IgD-negative memory B cell (primary cell): Measurements from ENCODE around the gene SETDB1. TPM values are rescaled to one million over a fixed set of nuclear protein-coding genes. Genes with fewer than 3 reads are reported as not detected.

Source experiments
- H3K27ac Mint-ChIP-seq, 3 donors: one replicate each; pipeline ENCODE4 v1.8.0; 2020 to 2022; ENCODE audit warnings: mild to moderate bottlenecking in 3 of 3, mixed read lengths in 3 of 3, moderate library complexity in 1 of 3
- H3K27me3 Mint-ChIP-seq: one replicate; pipeline ENCODE4 v1.8.0; 2021; ENCODE audit warnings: mixed read lengths
- H3K36me3 Mint-ChIP-seq: one replicate; pipeline ENCODE4 v1.8.0; 2020; ENCODE audit warnings: mild to moderate bottlenecking, mixed read lengths
- H3K4me1 Mint-ChIP-seq, 3 donors: one replicate each; pipeline ENCODE4 v1.8.0; 2020 to 2022; ENCODE audit warnings: mixed read lengths in 3 of 3, mild to moderate bottlenecking in 1 of 3
- H3K4me3 Mint-ChIP-seq, 4 donors: one replicate each; pipeline ENCODE4 v1.8.0; 2020 to 2022; ENCODE audit warnings: mild to moderate bottlenecking in 4 of 4, mixed read lengths in 4 of 4, moderate library complexity in 3 of 4
- H3K9me3 Mint-ChIP-seq, 3 donors: one replicate each; pipeline ENCODE4 v1.8.0; 2020 to 2021; ENCODE audit warnings: mixed read lengths in 3 of 3, mild to moderate bottlenecking in 1 of 3
- polyA plus RNA-seq: library from polyadenylated mRNA; unstranded; fragments of 300-500 nt; fragmentation: Illumina TruSeq; gene quantifications from one replicate; pipeline ENCODE4 v1.2.3, GENCODE V29; 2021

The SETDB1 gene
- polyA plus RNA-seq, 1 donor from 2014 or later: 19.8 TPM

DNA sequence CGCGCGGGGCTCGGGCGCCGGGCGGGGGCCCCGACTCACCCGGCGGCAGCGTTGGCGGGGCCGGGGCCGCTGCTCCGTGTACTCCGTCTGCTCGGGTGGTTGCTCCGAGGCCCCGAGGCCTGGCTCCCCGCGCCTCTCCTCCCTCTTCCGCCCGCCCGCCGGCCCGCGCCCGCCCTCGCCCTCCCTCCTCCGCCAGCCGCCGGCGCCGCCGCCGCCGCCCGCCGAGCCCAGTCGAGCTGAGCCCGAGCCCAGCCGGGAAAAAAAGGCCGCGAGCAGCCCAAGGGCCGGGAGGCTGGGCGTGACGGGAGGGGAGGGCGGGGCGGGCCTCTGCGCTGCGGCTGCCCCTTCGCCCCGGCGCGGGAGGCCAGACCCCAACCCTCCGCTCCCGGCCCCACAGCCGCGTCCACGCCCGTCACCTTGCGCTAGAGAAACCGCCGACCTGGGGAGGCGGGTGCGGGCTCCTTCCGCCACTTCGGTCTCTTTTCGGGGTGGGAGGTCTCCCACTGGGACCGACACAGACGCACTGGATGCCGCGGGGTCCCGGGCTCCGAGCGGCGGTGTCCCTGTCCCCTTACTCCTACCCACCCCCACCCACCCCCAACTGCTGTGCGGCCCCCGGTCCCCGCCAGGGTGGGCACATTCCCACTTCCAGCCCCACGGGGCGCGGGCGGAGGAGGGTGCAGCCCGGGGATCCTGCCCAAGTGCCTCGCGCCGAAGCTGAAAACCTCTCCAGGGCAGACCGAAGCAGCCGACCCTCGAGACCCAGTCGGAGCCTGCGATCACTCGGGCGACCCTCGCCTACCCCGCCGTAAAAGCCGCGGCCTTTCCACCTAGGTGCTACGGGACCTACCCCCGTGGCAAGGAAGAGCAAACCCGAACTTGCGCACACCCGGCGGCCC, 48.7 kb downstream of the SETDB1 start, which contains the start of gene CERS2:
Gene CERS2, minus strand, starts transcription at position 256 of the 899 bp plus-strand sequence. CDS start 5,745 bp downstream, outside the sequence.
- Mint-ChIP-seq H3K9me3 (no peaks in the 10 kb centered on the region), H3K27ac (peak within 1 kb of the TSS; percentile 71 to 94 (median 92)), H3K27me3 (no peaks in the 10 kb centered on the region)

DNA sequence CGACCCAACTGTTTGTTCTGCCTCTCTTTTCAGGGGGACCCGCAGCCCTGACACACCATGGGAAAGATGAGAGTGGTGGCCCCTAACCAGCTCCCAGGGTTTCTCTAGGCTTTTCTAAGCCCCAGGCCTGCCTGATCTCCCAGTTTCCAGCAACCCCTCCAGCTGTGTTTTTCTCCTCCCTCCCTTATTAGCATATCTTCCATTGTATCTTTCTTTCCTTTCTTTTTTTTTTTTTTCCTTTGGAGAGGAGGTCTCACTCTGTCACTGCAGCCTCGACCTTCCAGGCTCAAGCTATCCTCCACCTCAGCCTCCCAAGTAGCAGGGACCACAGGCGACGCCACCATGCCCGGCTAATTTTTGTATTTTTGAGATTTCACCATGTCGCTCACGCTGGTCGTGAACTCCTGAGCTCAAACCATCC, 50.2 kb downstream of the SETDB1 start:
- H3K4me3 Mint-ChIP-seq: peak overlapping the region; percentile 71 to 92 (median 87)
- no peaks in the 10 kb centered on the region for H3K36me3 Mint-ChIP-seq
- H3K9me3 Mint-ChIP-seq: no peaks in the 10 kb centered on the region
- H3K27ac Mint-ChIP-seq: peak overlapping the region in 2 of 3 donors; percentile 78 to 86
- peaks cover 38 to 42% (median 41%) of the 10 kb centered on the region in 3 donors for H3K4me1 Mint-ChIP-seq
- H3K27me3 Mint-ChIP-seq: no peaks in the 10 kb centered on the region

More for the DNA sequence above, 48.7 kb downstream of the SETDB1 start, which contains the start of gene CERS2:
- Mint-ChIP-seq H3K36me3 (no peaks in the 10 kb centered on the region), H3K4me1 (peaks cover 38 to 50% (median 41%) of the 10 kb centered on the region in 3 donors), H3K4me3 (peak within 1 kb of the TSS; percentile 82 to 95 (median 87))

DNA sequence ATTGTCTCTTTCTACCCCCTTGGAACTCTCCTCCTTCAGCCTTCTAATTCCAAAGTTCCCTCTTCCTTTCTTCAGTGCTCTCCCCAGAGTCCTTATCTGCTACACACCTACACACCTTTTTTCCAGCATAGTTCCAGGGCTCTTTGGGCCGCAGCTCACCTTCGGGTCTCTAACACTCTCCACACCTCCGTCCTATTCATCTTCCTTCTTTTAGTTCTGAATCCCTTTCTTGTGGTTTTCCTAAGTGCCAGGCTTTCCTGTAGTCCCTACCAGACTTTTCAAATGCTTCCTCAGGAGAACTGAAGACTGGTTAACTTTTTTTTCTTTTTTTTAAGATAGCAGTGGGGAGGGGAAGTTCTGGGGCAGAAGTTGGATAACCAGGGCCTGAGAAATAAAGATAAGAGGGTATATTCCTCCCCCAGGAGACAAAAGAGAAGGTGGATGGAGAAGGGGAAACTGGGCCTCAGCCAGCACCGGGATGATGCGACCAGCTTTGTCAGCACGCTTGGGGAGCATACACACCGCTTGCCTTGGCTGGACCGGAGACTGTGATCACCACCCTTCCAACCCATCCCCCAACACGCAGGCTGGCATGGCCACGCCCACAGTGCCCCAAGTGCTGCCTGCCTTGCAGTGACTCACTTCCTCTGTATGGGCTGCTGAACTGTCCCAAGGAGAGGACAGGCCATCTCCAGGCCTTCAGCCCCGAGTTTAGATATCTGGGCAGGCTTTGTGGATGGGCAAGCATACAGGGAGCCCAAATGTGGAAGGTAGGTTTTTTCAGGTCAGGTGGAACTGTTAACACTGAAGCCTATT, 50.9 kb downstream of the SETDB1 start:
- Mint-ChIP-seq H3K27ac (peak overlapping the region; percentile 78 to 87 (median 86)), H3K4me3 (peak overlapping the region; percentile 45 to 92 (median 72)), H3K4me1 (peaks cover 34 to 39% (median 37%) of the 10 kb centered on the region in 3 donors), H3K27me3 (no peaks in the 10 kb centered on the region), H3K36me3 (no peaks in the 10 kb centered on the region), H3K9me3 (no peaks in the 10 kb centered on the region)

DNA sequence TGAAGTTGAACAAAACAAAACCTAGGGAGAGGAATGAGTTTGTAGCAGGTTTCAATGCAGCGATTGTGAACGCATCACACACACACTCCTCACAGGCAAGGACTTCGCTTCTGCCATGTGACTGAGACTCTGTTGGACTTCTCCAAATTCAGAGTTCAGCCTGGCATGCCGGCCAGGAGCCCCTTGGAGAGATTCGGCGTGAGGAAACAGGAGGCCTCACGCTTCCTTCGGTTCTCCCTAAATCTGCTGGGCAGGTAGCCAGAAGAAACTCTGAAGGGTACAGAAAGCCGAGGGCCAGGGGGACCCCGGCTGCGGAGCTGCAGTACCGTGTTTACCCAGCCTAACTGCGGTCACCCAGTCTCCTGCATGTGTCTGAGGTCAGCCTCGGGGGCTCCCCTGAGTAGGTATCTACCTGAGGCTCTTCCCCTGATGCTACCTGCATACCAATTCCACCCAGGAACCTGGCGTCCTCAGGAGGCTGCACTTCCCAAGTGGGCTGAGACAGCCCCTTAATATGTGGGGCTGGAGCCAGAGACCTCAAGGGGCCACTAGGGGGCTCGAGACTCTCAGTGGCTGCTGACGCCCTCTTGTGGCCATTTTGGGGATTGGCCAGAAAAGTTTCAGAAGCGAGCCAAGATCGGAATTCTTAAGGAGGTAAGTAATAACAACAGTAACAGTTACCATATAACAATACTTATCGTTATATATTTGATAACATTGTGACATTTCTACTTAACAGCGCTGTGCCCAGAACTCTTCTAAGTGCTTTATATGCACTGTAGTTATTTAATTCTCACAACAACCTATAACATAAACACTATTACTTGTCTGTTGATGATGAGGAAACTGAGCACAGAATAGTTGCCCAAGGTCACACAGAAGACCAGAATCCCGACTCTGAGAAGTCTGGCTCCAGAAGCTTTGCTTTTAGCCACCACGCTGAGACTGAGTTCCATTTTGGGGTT, 53.2 kb downstream of the SETDB1 start:
- peak overlapping the region; percentile 69 to 90 (median 84) for H3K4me3 Mint-ChIP-seq
- no peaks in the 10 kb centered on the region for H3K36me3 Mint-ChIP-seq
- H3K4me1 Mint-ChIP-seq: peaks cover 23 to 24% (median 24%) of the 10 kb centered on the region in 3 donors
- no peaks in the 10 kb centered on the region for H3K9me3 Mint-ChIP-seq
- H3K27me3 Mint-ChIP-seq: no peaks in the 10 kb centered on the region
- peak overlapping the region; percentile 33 to 80 (median 67) for H3K27ac Mint-ChIP-seq

DNA sequence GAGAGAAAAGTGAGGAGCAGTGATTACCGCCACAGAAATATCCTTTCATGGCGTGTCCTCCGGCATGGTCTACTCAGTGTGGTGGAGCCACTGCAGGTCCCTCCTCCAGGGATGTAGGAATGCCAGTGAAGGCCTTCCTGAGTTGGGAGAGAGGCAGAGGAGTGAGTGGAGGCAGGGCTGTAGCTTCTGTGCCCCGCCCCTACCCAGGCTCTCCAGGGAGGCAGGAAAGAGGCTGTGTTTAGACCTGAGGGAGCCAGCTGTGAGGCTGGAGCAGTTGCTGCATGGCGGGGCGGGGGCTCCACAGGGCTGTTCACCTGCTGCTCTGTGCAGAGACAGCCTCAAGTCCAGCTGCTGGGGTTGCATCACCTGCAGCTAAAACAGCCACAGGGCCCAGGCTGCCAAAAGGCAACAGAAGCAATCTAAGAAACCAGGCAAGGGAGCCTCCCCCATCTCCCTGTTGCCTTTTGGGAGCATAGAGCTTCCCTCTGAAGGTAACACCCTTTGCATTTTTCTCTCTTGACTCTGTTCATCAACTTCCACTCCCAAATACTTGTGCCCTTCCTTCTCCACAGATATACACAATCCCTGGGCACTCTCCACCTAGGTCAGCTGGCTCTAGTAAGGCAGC, 55.1 kb downstream of the SETDB1 start:
- H3K36me3 Mint-ChIP-seq: no peaks in the 10 kb centered on the region
- H3K27ac Mint-ChIP-seq: no peak overlapping the region
- peaks cover 2% of the 10 kb centered on the region for H3K27me3 Mint-ChIP-seq
- H3K4me1 Mint-ChIP-seq: peaks cover 16 to 24% (median 21%) of the 10 kb centered on the region in 3 donors
- H3K4me3 Mint-ChIP-seq: no peak overlapping the region
- H3K9me3 Mint-ChIP-seq: no peaks in the 10 kb centered on the region

DNA sequence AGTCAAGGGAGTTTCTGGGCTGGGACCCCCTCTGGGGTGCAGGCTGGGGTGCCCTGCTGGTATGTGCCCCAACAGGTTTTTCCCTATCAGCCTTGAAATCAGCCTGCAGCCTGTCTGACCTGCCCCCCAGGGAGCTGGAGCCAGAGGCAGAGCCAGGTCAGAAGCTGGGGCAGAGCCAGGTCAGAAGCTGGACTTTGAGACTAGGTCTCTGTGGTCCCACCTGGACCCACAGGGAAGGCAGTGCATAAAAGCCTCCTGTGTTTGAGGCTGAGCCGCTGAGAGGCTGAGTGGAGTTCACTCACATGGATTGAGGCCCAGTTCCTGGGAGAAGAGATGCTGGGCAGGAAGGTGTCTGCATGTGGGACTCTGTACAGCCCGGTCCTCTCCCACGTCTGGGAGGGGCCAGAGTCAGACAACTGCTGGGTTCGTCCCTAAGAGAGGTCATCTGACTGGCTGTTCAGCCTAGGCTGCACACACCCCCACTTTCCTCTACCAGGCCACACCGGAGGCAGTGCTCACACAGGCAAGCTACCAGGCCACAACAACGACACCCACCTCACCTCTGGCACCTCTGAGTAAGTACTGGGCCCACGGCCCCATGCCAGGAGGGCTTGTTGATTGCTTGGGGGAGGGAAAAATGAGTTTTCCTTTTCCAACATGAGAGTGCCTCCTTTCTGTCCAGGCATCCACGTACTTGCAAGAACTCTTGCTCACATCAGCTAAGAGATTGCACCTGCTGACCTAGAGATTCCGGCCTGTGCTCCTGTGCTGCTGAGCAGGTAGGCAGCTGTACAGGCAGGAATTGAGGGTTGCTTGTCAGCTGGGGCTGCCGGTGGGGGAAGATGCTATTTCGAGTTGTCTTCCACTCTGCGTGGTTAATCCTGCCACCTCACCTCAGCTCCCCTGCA, 55.9 kb downstream of the SETDB1 start, which contains the start of gene ANXA9:
Gene ANXA9, plus strand, starts transcription at position 488 of the 908 bp plus-strand sequence. CDS start 814 bp downstream, outside the sequence.
- no peaks in the 10 kb centered on the region for H3K9me3 Mint-ChIP-seq
- H3K36me3 Mint-ChIP-seq: no peaks in the 10 kb centered on the region
- H3K27me3 Mint-ChIP-seq: peaks cover 2% of the 10 kb centered on the region
- H3K4me1 Mint-ChIP-seq: peaks cover 11 to 19% (median 14%) of the 10 kb centered on the region in 3 donors
- H3K4me3 Mint-ChIP-seq: no peak within 1 kb of the TSS
- peak within 1 kb of the TSS in 1 of 3 donors; percentile 26 for H3K27ac Mint-ChIP-seq

DNA sequence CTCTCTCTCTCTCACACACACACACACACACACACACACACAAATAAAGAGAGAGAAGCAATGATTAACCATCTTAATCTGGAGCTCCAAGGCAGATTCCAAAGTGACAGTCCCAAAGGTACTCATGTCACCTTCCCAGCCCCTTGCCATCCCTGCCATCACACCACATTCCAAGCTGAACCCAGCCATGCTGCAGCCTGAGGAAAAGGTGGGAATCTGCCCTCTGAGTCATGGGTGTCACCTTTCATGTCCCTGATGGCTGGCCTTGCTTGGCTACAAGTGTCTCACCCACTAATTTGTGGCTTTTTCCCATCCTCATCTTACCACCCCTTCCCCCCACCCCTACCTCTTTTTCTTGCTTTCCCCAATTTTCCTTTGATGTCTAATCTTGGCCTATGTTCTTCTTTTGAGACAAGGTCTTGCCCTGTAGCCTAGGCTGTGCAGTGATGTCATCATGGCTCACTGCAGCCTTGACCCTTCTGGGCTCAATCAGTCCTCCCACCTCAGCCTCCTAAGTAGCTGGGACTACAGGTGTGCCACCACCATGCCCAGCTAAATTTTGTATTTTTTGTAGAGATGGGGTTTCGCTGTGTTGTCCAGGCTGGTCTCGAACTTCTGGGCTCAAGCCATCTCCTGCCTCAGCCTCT, 59.1 kb downstream of the SETDB1 start:
- Mint-ChIP-seq H3K27ac (peak overlapping the region in 1 of 3 donors; percentile 73), H3K36me3 (no peaks in the 10 kb centered on the region), H3K27me3 (peaks cover 2% of the 10 kb centered on the region), H3K4me1 (peaks cover 0 to 1% (median 0%) of the 10 kb centered on the region in 3 donors), H3K4me3 (no peak overlapping the region), H3K9me3 (no peaks in the 10 kb centered on the region)

DNA sequence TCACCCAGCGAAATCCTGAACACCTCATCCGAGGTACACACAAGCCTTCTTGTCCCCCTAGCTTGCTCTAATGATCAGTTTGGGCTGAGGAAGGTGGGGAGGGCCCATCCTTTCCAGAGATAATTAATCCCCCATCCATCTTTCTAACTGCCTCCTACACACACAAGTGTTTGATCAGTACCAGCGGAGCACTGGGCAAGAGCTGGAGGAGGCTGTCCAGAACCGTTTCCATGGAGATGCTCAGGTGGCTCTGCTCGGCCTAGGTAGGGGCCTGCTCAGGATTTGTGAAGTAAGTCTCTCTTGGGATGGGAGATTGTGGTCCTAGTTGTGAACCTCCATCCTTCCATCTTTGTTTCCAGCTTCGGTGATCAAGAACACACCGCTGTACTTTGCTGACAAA, 61.8 kb downstream of the SETDB1 start:
- Mint-ChIP-seq H3K27ac (peak overlapping the region in 1 of 3 donors; percentile 50), H3K4me1 (peaks cover 0 to 1% (median 0%) of the 10 kb centered on the region in 3 donors), H3K9me3 (no peaks in the 10 kb centered on the region), H3K36me3 (no peaks in the 10 kb centered on the region), H3K27me3 (peaks cover 2% of the 10 kb centered on the region), H3K4me3 (no peak overlapping the region)

DNA sequence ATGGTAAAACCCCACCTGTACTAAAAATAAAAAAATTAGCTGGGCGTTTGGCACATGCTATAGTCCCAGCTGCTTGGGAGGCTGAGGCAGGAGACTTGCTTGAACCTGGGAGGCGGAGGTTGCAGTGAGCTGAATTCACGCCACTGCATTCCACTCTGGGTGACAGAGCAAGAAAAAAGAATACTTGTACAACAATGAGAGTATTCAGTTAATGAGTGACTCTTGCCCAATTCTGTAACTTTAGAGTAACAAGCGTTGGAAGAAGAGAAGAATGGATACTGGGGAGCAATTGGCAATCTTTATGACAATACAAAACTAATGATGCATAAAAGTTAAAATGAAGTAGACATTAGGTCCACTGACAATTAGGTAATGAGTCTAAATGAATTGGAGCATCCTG, 66.5 kb downstream of the SETDB1 start:
- Mint-ChIP-seq H3K27me3 (no peaks in the 10 kb centered on the region), H3K36me3 (peaks cover 2% of the 10 kb centered on the region), H3K4me3 (no peak overlapping the region), H3K27ac (no peak overlapping the region), H3K9me3 (no peaks in the 10 kb centered on the region), H3K4me1 (peaks cover 4 to 6% (median 4%) of the 10 kb centered on the region in 3 donors)

DNA sequence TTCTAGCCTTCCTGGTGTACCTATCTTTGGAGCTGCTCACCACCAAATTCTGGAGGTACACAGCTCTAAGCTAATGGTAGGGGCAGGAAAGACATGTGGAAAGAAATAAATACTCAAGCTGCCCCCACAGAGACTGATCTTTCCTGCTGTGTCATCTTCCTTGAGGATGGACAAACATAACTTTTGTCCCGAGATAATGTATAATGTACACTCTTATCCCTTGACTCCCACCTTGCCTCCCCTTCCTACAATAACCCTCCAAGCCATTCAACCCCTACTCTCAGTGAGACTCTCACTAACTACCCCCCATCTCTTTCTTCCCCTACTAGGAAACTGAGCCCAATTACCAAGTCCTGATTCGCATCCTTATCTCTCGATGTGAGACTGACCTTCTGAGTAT, 68.1 kb downstream of the SETDB1 start:
- Mint-ChIP-seq H3K36me3 (peaks cover 2% of the 10 kb centered on the region), H3K9me3 (no peaks in the 10 kb centered on the region), H3K27me3 (no peaks in the 10 kb centered on the region), H3K4me3 (no peak overlapping the region), H3K4me1 (peaks cover 4% of the 10 kb centered on the region in 3 donors), H3K27ac (no peak overlapping the region)

DNA sequence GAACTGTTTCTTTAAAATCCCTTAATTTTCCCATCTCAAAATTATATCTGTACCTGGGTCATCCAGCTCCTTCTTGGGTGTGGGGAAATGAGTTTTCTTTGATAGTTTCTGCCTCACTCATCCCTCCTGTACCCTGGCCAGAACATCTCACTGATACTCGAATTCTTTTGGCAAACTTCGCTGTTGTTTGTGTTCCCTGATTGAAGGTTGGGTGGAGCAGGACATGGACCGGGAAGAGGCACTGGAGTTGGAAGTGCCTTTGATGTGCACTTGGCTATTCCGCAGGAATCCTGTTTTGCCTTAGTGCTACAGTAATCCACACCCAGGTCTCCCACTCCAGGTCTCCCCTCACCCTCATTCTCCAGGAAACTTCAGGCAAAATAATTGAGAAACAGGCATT, 69.3 kb downstream of the SETDB1 start:
- H3K4me3 Mint-ChIP-seq: peak overlapping the region in 1 of 4 donors; percentile 25
- peaks cover 4 to 5% (median 4%) of the 10 kb centered on the region in 3 donors for H3K4me1 Mint-ChIP-seq
- H3K9me3 Mint-ChIP-seq: no peaks in the 10 kb centered on the region
- peaks cover 2% of the 10 kb centered on the region for H3K36me3 Mint-ChIP-seq
- H3K27ac Mint-ChIP-seq: peak overlapping the region in 1 of 3 donors; percentile 46
- no peaks in the 10 kb centered on the region for H3K27me3 Mint-ChIP-seq

DNA sequence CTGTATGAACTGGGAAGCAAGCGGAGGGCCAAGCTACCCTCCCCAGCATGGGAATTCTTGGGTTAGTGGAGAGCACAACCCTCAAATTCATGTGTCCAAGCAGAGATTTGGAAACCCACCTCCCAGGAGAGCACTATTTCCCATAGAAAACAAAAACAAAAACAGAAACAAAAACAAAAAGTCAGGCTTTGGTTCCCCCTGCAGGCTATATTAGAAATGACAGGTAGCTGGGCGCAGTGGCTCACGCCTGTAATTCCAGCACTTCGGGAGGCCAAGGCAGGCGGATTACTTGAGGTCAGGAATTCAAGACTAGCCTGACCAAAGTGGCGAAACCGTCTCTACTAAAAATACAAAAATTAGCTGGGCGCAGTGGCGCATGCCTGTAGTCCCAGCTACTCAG, 69.7 kb downstream of the SETDB1 start:
- Mint-ChIP-seq H3K27me3 (no peaks in the 10 kb centered on the region), H3K4me3 (peak overlapping the region in 2 of 4 donors; percentile 25 to 27), H3K9me3 (no peaks in the 10 kb centered on the region), H3K4me1 (peaks cover 4 to 5% (median 4%) of the 10 kb centered on the region in 3 donors), H3K27ac (peak overlapping the region in 2 of 3 donors; percentile 29 to 46), H3K36me3 (peaks cover 2% of the 10 kb centered on the region)
